Left ventricle myocardium inferior (tissue), 1 donor: Measurements from ENCODE around the gene EPHB2. TPM values are rescaled to one million over a fixed set of nuclear protein-coding genes. Genes with fewer than 3 reads are reported as not detected.

ENCODE experiments used
- DNase-seq: peaks from one replicate; pipeline ENCODE4 v3.0.0-alpha.2; 2020
- H3K27ac ChIP-seq: fragments of 200-600 bp; replicated peaks from 2 replicates; pipeline ENCODE4 v1.8.0; 2021
- H3K27me3 ChIP-seq: fragments of 200-600 bp; 2 replicates; pipeline ENCODE4 v1.8.0; 2021; ENCODE audit warnings: low read depth
- H3K36me3 ChIP-seq: fragments of 200-600 bp; 2 replicates; pipeline ENCODE4 v1.8.0; 2021
- H3K4me1 ChIP-seq: fragments of 200-600 bp; 2 replicates; pipeline ENCODE4 v1.8.0; 2021
- H3K4me3 ChIP-seq: fragments of 200-600 bp; 2 replicates; pipeline ENCODE4 v1.8.0; 2021; ENCODE audit warnings: mild to moderate bottlenecking, moderate library complexity
- H3K9me3 ChIP-seq: fragments of 200-600 bp; replicated peaks from 2 replicates; pipeline ENCODE4 v1.8.0; 2021
- intact Hi-C: fragments of 100-400 bp; cut with micrococcal nuclease; formaldehyde crosslinking; loops from one replicate; pipeline ENCODE4 v1.11.0; 2022
- total RNA-seq: library from RNA; stranded (reverse); fragmentation: NEBNext Ultra II Directional; extraction: Animal tissue kit (Norgen Biotek cat#: 25700); gene quantifications from one replicate; pipeline ENCODE4 v1.2.1, GENCODE V29; 2021
- TF ChIP-seq, protein P1 (sequence below): fragments of 200-600 bp; IDR thresholded peaks from 2 replicates; pipeline ENCODE4 v1.8.0; 2021; ENCODE audit warnings: antibody characterized with exemption, mild to moderate bottlenecking, borderline replicate concordance
- donor health status: DM: no; HTN: yes; CAD: no; lungs with severe emphysema.

Gene EPHB2
- total RNA-seq, 1 donor from 2014 or later: 2.0 TPM

DNA sequence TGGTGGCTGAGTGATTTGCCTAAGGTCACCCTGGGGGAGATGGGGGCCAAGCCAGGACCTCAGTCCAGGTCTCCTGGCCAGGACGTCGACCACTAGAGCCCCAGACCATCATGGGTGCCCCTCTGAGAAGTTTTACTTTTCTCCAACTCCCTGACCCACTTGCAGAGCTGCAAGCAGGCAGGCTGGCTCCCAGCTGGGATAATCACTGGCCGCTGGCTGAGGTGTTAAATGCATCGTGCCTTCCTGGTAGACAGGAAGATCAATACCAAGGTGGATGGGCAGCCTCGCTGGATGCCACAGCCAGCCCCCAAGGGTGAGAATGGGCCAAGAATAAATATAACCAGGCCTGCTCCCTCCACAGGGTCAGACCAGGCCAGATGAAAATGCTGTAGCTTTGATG, 106.2 kb downstream of the EPHB2 start:
- TF ChIP-seq, protein P1, sequence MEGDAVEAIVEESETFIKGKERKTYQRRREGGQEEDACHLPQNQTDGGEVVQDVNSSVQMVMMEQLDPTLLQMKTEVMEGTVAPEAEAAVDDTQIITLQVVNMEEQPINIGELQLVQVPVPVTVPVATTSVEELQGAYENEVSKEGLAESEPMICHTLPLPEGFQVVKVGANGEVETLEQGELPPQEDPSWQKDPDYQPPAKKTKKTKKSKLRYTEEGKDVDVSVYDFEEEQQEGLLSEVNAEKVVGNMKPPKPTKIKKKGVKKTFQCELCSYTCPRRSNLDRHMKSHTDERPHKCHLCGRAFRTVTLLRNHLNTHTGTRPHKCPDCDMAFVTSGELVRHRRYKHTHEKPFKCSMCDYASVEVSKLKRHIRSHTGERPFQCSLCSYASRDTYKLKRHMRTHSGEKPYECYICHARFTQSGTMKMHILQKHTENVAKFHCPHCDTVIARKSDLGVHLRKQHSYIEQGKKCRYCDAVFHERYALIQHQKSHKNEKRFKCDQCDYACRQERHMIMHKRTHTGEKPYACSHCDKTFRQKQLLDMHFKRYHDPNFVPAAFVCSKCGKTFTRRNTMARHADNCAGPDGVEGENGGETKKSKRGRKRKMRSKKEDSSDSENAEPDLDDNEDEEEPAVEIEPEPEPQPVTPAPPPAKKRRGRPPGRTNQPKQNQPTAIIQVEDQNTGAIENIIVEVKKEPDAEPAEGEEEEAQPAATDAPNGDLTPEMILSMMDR: no peak
- peaks cover 3% of the 10 kb centered on the region for H3K4me1 ChIP-seq
- H3K36me3 ChIP-seq: no peaks in the 10 kb centered on the region
- no peak overlapping the region for H3K4me3 ChIP-seq
- no peak for DNase-seq
- intact Hi-C loops: no loop called here
- H3K27ac ChIP-seq: no peak overlapping the region
- H3K27me3 ChIP-seq: no peaks in the 10 kb centered on the region
- no peaks in the 10 kb centered on the region for H3K9me3 ChIP-seq

DNA sequence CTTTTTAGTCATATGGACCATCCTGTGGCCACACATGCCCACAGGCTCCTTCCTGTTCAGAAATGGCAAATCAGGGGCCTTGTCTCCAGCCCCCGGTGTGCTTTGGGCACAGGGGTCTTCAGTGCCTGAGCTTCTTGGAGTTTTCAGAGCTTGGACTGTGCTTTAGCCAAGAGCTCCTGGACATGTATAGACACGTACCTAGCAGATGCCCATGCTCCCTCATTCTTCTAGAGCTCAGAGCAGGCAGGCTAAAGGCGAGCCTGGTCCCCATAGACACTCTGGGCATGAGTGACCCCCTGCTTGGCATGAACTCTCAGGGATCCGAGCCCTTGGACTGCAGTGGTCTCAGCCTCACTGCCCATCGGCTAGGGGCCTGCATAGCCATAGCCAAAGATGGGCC, 106.8 kb downstream of the EPHB2 start:
- no peaks in the 10 kb centered on the region for H3K36me3 ChIP-seq
- H3K27ac ChIP-seq: no peak overlapping the region
- peaks cover 3% of the 10 kb centered on the region for H3K4me1 ChIP-seq
- DNase-seq: no peak
- no peak overlapping the region for H3K4me3 ChIP-seq
- H3K9me3 ChIP-seq: no peaks in the 10 kb centered on the region
- no peaks in the 10 kb centered on the region for H3K27me3 ChIP-seq
- TF ChIP-seq, protein P1: no peak
- intact Hi-C loops: no loop called here

DNA sequence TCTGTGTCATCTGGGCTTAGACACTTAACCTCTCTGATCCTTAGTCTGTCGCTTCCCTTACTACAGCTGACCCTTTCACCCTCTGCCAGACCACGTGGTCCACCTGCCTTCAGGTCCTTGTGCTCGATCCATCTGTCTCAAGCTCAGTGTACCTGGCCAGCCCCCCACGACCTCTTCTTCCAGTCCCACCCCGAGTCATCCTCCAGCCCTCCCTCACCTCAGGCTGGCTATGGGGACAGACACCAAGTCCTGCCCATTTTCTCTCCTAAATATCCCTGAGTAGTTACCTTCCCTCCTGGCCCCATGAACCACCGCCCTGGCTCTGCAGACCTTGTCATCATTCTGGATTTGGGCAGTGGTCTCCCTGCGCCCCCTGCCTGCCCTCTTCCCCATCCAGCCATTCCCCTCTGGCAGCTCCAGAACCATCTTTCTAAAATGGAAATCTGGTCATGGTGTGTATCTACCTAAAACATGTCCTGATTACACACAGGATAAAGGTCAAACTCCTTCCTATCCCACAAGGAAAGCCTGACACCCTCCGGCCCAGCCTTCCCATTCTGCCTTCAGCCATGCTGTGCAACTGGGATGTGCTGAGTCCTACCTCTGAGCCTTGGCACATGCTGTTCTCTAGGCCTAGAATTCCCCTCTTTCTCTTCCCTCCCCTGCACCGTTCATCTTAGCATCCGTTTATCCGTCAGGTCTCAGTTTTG, 107.6 kb downstream of the EPHB2 start:
- DNase-seq: no peak
- Histone ChIP-seq H3K27ac (no peak overlapping the region), H3K4me1 (peaks cover 3% of the 10 kb centered on the region), H3K27me3 (no peaks in the 10 kb centered on the region), H3K4me3 (no peak overlapping the region), H3K9me3 (no peaks in the 10 kb centered on the region), H3K36me3 (no peaks in the 10 kb centered on the region)
- TF ChIP-seq, protein P1: no peak
- intact Hi-C loops: no loop called here

DNA sequence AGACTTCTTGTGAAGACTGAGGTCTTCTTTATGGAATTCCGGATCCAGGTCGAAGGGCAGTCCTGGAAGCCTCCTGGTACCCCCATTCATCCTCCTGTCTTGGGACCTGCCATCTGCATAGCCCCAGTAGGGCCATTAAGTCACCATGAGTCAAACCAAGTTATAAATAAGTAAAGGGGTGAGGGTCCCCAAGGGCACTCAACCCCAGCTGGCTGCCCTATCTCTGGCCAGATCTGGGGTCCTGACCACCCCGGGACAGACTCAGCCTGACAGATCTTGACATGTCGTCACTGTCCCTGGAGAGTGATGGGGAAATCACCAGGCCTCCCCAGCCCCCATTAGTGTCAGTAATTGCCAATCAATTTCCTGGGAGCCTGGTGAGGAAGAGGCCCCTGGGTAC, 108.7 kb downstream of the EPHB2 start:
- no peak overlapping the region for H3K4me3 ChIP-seq
- DNase-seq: no peak
- H3K36me3 ChIP-seq: no peaks in the 10 kb centered on the region
- no peaks in the 10 kb centered on the region for H3K27me3 ChIP-seq
- no peak overlapping the region for H3K27ac ChIP-seq
- intact Hi-C loops: no loop called here
- TF ChIP-seq, protein P1: no peak
- peaks cover 3% of the 10 kb centered on the region for H3K4me1 ChIP-seq
- no peaks in the 10 kb centered on the region for H3K9me3 ChIP-seq

DNA sequence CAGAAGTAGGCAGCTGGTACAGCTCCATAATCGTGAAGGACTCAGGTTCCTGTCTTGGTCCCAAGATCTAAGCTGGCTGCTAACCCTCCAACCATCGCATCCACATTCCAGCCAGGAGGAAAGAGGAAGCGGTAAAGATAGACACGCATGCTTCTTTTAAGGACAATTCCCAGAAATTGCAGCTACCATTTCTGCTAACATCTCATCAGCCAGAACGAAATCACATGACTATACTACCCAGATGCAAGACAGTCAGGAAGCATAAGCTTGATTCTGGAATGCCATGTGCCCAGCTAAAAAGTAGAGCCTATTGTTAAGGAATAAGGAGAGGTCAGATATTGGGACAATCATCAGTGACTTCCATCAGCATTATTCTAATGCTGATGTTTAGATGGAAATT, 110.4 kb downstream of the EPHB2 start:
- H3K9me3 ChIP-seq: no peaks in the 10 kb centered on the region
- no peak for DNase-seq
- H3K27me3 ChIP-seq: no peaks in the 10 kb centered on the region
- TF ChIP-seq, protein P1: no peak
- H3K27ac ChIP-seq: no peak overlapping the region
- intact Hi-C loops: no loop called here
- H3K36me3 ChIP-seq: no peaks in the 10 kb centered on the region
- no peak overlapping the region for H3K4me3 ChIP-seq
- H3K4me1 ChIP-seq: peaks cover 4% of the 10 kb centered on the region
